Activated naive CD8-positive, alpha-beta T cell (primary cell): Measurements from ENCODE around the gene FOXE1.

Source experiments
- H3K27ac Mint-ChIP-seq: one replicate; pipeline ENCODE4 v1.8.0; 2021; ENCODE audit warnings: mixed read lengths
- H3K27me3 Mint-ChIP-seq: one replicate; pipeline ENCODE4 v1.8.0; 2021; ENCODE audit warnings: mixed read lengths
- H3K36me3 Mint-ChIP-seq: one replicate; pipeline ENCODE4 v1.8.0; 2021; ENCODE audit warnings: mixed read lengths
- H3K4me1 Mint-ChIP-seq: one replicate; pipeline ENCODE4 v1.8.0; 2021; ENCODE audit warnings: low read depth, mixed read lengths
- H3K4me3 Mint-ChIP-seq: one replicate; pipeline ENCODE4 v1.8.0; 2021; ENCODE audit warnings: mild to moderate bottlenecking, mixed read lengths
- H3K9me3 Mint-ChIP-seq: one replicate; pipeline ENCODE4 v1.8.0; 2021; ENCODE audit warnings: low read depth, mixed read lengths

The FOXE1 gene

DNA sequence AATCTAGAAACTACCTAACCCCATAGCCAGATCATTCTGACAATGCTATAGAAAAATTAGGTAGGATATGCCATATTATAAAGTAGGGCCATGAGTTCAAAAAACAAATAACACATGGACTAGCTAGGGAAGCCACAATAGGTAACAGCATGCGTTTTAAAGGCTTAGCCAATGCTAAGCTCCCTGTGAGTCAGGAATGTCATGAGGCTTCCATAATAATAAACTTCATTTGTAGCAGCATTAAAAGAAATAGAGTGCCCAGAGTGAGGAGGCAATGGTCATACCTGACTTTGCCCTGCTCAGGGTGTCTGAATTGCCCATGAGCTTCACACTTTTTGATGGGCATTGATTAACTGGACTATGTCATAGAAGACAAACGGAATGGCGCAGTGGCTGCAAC lies 15.8 kb downstream of the FOXE1 start:
- Mint-ChIP-seq H3K9me3 (peaks cover 24% of the 10 kb centered on the region), H3K4me1 (no peaks in the 10 kb centered on the region), H3K27ac (no peak overlapping the region), H3K4me3 (no peak overlapping the region), H3K27me3 (peaks cover 21% of the 10 kb centered on the region), H3K36me3 (peaks cover 36% of the 10 kb centered on the region)

DNA sequence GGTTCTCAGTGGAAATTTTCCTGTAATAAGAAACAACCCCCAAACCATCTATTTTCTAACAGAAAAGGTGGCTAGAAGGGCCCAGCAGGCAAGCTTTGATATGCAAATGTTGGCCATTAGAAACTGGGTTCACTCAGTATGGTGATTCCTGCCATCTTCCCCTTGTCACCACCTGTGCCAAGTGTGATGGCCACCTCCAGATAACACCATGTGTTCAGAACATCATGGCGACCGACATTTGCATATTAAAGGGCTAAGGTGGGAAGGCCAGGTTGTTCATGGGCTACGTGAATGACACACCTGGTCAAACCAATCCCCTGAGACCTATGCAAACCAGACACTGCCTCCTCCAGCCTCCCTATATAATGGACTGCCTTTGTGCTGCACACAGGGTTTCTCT lies 20.4 kb downstream of the FOXE1 start:
- H3K4me3 Mint-ChIP-seq, result no peak overlapping the region
- no peaks in the 10 kb centered on the region for H3K9me3 Mint-ChIP-seq
- H3K36me3 Mint-ChIP-seq, result peaks cover 15% of the 10 kb centered on the region
- H3K4me1 Mint-ChIP-seq, result no peaks in the 10 kb centered on the region
- H3K27me3 Mint-ChIP-seq, result peaks cover 4% of the 10 kb centered on the region
- H3K27ac Mint-ChIP-seq, result no peak overlapping the region

DNA sequence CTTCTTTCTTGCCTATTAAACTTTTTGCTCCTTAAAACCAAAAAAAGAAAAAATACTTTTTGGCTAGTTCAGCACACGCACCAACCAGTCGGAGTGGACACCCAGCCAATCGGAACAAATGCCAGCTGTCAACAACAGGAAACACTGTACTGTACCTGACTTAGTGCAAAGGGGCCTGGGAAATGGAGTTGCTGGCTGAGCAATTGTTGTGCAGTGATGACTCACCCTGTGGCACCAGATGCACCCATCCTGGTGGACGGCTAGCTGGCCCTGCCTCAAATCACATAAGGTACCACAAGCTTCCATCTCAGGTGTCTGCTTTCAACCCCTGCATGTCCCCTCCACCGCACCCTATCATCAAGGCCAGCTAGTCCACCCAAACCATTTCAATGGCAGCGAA lies 20.9 kb downstream of the FOXE1 start:
- peaks cover 15% of the 10 kb centered on the region for H3K36me3 Mint-ChIP-seq
- H3K9me3 Mint-ChIP-seq, result no peaks in the 10 kb centered on the region

GRCh38 chr9:97874624-97875023 lies 21.6 kb downstream of the FOXE1 start:
- H3K4me1 Mint-ChIP-seq, result no peaks in the 10 kb centered on the region
- H3K36me3 Mint-ChIP-seq, result peaks cover 12% of the 10 kb centered on the region
- H3K9me3 Mint-ChIP-seq, result no peaks in the 10 kb centered on the region
- H3K4me3 Mint-ChIP-seq, result no peak overlapping the region
- no peak overlapping the region for H3K27ac Mint-ChIP-seq
- no peaks in the 10 kb centered on the region for H3K27me3 Mint-ChIP-seq

More for the DNA sequence above, 20.9 kb downstream of the FOXE1 start:
- Mint-ChIP-seq H3K27me3 (peaks cover 4% of the 10 kb centered on the region), H3K4me1 (no peaks in the 10 kb centered on the region), H3K4me3 (no peak overlapping the region), H3K27ac (no peak overlapping the region)

DNA sequence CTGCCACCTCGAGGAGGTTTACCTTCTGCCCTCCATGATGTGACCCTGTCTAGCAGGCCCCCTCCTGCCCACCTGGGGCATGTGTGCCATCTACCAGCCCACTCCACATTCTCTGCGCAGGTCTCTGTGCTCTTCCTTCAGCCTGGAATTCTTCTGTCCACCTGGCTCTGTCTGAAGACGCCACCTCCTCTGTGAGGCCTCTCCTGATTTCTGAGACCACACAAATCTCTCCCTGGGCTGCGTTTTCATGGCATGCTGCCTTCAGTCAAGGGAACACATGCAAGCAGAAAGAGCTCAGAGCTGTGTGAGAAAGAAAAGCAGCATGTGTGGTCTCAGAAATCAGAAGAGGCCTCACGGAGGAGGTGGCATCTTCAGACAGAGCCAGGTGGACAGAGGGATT lies 22.1 kb downstream of the FOXE1 start:
- no peaks in the 10 kb centered on the region for H3K9me3 Mint-ChIP-seq
- no peaks in the 10 kb centered on the region for H3K27me3 Mint-ChIP-seq
- peaks cover 12% of the 10 kb centered on the region for H3K36me3 Mint-ChIP-seq
- no peak overlapping the region for H3K27ac Mint-ChIP-seq
- no peaks in the 10 kb centered on the region for H3K4me1 Mint-ChIP-seq
- H3K4me3 Mint-ChIP-seq, result no peak overlapping the region

DNA sequence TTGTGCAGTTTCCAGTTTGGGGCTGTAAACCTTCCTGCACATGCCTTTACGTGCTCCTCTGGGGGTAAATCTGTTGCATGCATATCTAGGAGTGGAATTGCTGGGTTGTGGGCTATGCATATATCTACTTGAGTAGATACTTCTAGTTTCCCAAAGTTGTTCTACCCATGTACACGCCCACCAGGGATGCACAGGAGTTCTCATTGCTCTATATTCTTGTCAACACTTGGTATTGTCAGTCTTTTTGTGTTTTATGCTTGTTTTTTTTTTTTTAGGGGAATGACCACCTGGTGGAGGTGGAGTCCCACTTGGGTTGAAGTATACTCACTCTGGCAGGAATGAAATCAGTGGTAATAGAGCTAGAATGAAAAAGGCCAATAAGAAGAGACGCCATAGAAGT lies 23.0 kb downstream of the FOXE1 start:
- no peak overlapping the region for H3K4me3 Mint-ChIP-seq
- H3K9me3 Mint-ChIP-seq, result no peaks in the 10 kb centered on the region
- H3K4me1 Mint-ChIP-seq, result no peaks in the 10 kb centered on the region
- no peaks in the 10 kb centered on the region for H3K27me3 Mint-ChIP-seq
- no peak overlapping the region for H3K27ac Mint-ChIP-seq
- peaks cover 11% of the 10 kb centered on the region for H3K36me3 Mint-ChIP-seq

- H3K36me3 Mint-ChIP-seq, result no peaks in the 10 kb centered on the region
- H3K9me3 Mint-ChIP-seq, result no peaks in the 10 kb centered on the region
- H3K4me3 Mint-ChIP-seq, result no peak overlapping the region
- H3K27me3 Mint-ChIP-seq, result no peaks in the 10 kb centered on the region
- H3K27ac Mint-ChIP-seq, result no peak overlapping the region
- no peaks in the 10 kb centered on the region for H3K4me1 Mint-ChIP-seq
Observed at GRCh38 chr9:97880336-97880735, 27.3 kb downstream of the FOXE1 start.

DNA sequence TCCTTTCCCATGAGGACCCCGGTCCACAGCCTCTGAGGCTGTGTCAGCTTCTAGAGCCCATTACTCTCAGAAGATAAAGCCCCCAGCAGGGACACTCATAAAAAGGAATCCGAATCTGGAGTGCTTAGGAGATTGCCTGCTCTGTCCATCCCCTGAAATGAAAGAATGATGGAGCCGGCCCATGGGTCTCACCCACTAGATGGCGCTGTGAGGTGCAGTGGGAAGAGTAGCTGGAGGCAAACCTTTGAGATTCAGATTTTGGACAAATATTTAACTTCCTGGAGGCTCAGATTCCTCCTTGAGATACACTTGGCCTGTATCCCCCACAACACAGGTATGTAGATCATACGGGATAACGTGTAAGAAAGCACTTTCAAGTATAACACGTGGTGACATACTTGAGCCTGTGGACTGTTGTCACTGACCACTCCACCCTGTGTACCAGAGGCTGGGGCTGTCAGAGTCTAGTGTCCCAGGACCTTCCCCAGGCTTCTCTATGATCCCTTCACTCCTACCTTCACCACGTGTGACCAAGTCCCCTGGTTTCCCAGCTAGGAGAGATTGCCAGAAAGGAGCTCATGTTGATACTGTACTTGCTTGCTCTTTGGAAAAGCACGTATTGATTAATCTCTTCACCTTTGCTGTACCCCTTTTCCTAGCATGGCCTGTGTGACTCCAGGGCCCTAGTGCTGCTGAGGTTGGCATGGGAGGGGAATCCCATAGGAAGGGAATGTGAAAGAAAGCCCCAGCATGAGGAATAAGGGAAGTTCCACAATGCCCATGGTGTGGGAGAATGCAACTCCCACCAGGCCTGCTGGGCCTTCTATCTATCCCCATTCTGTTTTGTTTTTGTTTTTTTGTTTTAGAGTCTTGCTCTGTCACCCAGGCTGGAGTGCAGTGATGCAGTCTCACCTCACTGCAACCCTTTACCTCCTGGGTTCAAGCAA lies 37.2 kb downstream of the FOXE1 start:
- Mint-ChIP-seq H3K27ac (no peak overlapping the region), H3K27me3 (no peaks in the 10 kb centered on the region), H3K9me3 (peaks cover 3% of the 10 kb centered on the region), H3K4me1 (peaks cover 8% of the 10 kb centered on the region), H3K36me3 (peaks cover 13% of the 10 kb centered on the region), H3K4me3 (no peak overlapping the region)

DNA sequence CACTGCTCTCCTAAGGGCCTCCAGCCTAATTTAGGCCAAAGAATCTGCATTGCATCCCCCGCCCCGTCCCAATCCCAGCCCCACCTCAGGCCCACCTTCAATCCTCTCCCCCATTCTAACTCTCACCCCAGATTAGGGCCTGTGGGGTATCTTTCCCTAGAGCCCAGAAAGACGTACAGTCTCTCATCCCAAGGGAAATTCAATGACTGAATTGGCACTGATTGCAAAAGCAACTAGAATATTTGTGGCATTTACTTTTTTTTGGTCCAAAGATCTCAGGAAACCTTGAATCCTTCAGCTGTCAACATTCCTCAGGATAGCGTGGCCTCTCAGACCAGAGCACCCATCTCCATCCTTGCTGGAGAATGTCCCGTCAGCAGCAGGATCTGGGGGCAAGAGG lies 38.7 kb downstream of the FOXE1 start:
- Mint-ChIP-seq H3K27ac (no peak overlapping the region), H3K36me3 (peaks cover 18% of the 10 kb centered on the region), H3K9me3 (peaks cover 3% of the 10 kb centered on the region), H3K4me1 (peaks cover 11% of the 10 kb centered on the region), H3K4me3 (no peak overlapping the region), H3K27me3 (no peaks in the 10 kb centered on the region)

GRCh38 chr9:97892421-97892820 lies 39.4 kb downstream of the FOXE1 start:
- Mint-ChIP-seq H3K27ac (no peak overlapping the region), H3K36me3 (peaks cover 18% of the 10 kb centered on the region), H3K27me3 (no peaks in the 10 kb centered on the region), H3K9me3 (peaks cover 3% of the 10 kb centered on the region), H3K4me3 (no peak overlapping the region), H3K4me1 (peaks cover 11% of the 10 kb centered on the region)

DNA sequence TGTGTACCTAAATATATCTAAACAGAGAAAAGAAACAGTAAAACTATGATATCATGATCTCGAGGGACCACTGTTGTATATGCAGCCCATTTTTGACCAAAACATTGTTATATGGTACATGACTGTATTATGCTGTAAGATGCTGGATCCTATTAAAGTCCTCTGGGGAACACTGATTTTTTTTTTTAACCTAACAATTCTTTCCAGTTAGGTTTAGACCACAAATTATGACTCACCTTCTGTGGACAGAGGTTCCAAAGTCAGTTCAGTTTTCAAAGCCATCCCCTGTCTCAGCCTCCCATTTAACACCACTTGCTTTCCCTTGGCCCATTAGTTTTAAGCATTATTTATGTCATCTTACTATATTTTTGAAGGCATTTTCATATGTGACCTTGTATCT lies 42.2 kb downstream of the FOXE1 start:
- Mint-ChIP-seq H3K27ac (no peak overlapping the region), H3K27me3 (no peaks in the 10 kb centered on the region), H3K36me3 (peaks cover 15% of the 10 kb centered on the region), H3K9me3 (peaks cover 3% of the 10 kb centered on the region), H3K4me3 (no peak overlapping the region), H3K4me1 (peaks cover 6% of the 10 kb centered on the region)

GRCh38 chr9:97895695-97896332 lies 42.8 kb downstream of the FOXE1 start:
- H3K9me3 Mint-ChIP-seq, result peaks cover 3% of the 10 kb centered on the region
- H3K27ac Mint-ChIP-seq, result no peak overlapping the region
- H3K4me1 Mint-ChIP-seq, result peaks cover 8% of the 10 kb centered on the region
- peaks cover 16% of the 10 kb centered on the region for H3K36me3 Mint-ChIP-seq
- no peak overlapping the region for H3K4me3 Mint-ChIP-seq
- no peaks in the 10 kb centered on the region for H3K27me3 Mint-ChIP-seq

DNA sequence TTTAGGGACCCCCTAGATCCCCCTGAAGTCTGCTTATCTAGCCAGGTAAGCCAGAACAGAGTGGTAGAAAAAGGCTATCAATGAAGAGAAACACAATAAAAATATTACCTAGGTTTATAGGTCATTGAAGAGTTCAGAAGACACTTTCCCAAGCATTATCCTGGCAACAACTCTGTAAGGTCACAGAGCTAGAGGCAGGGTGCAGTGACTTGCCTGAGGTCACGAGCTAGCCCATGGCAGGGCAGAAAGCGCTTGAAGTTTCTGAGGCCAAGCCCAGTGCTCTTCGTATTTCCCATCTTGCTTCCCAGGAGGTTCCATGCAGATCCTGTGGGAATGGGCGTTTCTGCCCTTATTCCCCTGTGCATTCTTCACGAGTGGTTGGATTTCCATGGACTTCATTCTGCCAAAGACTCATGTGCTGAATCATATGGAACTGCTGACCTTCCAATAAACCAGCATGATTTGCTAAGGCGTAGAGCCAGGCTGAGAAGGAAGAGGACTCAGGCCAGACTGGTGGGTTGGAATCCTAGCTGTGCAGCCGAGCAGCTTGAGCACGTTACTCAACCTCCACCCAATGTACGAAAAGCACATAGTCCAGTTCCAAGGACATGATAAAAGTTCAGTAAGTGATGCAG lies 47.2 kb downstream of the FOXE1 start:
- Mint-ChIP-seq H3K4me1 (peaks cover 46% of the 10 kb centered on the region), H3K27me3 (no peaks in the 10 kb centered on the region), H3K4me3 (no peak overlapping the region), H3K27ac (no peak overlapping the region), H3K9me3 (no peaks in the 10 kb centered on the region), H3K36me3 (peaks cover 8% of the 10 kb centered on the region)

DNA sequence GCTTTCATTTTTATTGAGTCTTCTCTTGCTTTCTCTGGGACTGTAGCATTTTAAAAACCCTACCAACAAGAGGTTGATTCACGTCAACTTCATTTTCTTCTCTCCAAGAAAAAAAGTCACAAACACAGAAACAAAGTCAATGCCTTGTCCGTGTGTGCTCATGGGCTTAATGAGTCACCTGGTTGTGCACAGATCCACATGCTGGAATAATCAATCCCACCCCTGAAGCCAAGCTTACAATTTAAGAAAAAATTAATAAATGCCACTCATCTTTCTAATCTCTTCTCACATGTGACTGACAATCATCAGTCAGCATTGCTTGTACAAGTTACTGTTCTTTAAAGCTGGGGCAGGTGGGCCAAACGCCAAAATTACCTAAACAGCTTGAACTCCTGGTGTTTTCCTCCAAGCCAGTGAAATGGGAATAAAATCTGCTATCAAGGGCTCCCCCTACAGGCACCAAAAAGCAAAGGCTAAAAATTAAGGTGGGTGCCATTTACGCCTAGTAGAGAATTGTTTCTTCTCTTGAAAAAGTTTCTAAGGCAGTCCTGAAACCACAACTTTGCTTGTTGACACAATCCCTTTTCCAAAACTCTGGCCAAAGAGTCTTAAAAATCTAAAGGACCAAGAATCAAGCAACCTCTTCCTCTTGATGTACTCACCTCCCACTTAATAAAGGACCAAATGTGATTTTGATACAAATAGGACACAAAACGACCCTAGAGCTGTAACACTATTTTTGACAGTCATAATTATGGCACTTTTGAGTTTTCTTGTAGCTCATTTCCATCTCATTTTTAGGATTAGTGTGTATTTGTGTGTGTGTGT lies 47.9 kb downstream of the FOXE1 start:
- H3K4me3 Mint-ChIP-seq, result no peak overlapping the region
- no peaks in the 10 kb centered on the region for H3K27me3 Mint-ChIP-seq
- peaks cover 3% of the 10 kb centered on the region for H3K36me3 Mint-ChIP-seq
- peak overlapping the region; percentile 70 for H3K27ac Mint-ChIP-seq
- no peaks in the 10 kb centered on the region for H3K9me3 Mint-ChIP-seq
- H3K4me1 Mint-ChIP-seq, result peaks cover 49% of the 10 kb centered on the region
